ENCODE measurements around the gene SCG5.

Gene SCG5

DNA sequence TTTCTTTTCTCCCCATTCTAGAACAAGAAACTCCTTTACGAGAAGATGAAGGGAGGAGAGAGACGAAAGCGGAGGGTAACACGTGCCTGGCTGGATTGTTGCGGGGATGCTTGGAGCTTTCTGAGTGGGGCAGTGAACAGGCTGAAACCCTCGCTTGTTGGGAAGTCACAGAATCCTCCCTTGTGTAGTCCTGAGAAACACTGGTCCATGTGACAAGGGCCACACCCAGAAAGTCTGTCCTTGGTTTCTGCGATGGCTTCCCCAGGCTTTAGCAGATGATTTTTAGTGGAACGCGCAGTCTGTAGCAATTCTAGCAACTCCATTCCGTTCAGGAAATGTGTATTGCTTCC, 50.2 kb downstream of the SCG5 start:
- H3K27me3 ChIP-seq (ENCODE audit: control insufficient read depth, insufficient read depth, low read length, poor library complexity, severe bottlenecking) = no peaks in the 10 kb centered on the region
- no peaks in the 10 kb centered on the region for H3K36me3 ChIP-seq (ENCODE audit: control insufficient read depth, insufficient read depth, low read length)
- H3K9me3 ChIP-seq (ENCODE audit: control insufficient read depth, low read length) = no peaks in the 10 kb centered on the region
- 92 to 96% methylated on average over 10 of the region's 10 CpGs for WGBS, 2 experiments
- no peaks in the 10 kb centered on the region for H3K4me1 ChIP-seq (ENCODE audit: control insufficient read depth, insufficient read depth, low read length)
- no peak overlapping the region for H3K4me3 ChIP-seq (ENCODE audit: insufficient read depth, low read depth, low read length)
- H3K27ac ChIP-seq (ENCODE audit: insufficient read depth, low read depth, low read length, poor library complexity, severe bottlenecking) = no peak overlapping the region

DNA sequence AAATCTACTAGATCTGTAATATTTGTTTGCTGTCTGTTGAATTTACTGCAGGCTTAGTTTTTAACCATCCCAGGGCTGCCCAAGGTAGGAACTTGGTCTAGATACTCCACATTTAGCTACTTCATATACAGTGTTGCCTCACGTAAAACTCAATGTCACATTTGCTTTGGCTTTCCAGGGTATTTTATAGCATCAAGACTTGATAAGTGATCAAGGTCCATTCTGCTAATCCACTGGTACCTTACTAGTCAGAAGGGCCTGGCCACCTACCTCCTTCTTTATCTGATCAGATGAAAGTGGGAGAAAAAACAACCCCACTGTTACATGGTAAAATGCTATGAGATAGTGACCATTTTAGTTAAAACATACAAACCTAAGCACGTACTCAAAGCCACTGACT, 50.8 kb downstream of the SCG5 start:
- Histone ChIP-seq H3K36me3 (ENCODE audit: control insufficient read depth, insufficient read depth, low read length) (no peaks in the 10 kb centered on the region), H3K4me1 (ENCODE audit: control insufficient read depth, insufficient read depth, low read length) (no peaks in the 10 kb centered on the region), H3K4me3 (ENCODE audit: insufficient read depth, low read depth, low read length) (no peak overlapping the region), H3K9me3 (ENCODE audit: control insufficient read depth, low read length) (no peaks in the 10 kb centered on the region), H3K27ac (ENCODE audit: insufficient read depth, low read depth, low read length, poor library complexity, severe bottlenecking) (no peak overlapping the region), H3K27me3 (ENCODE audit: control insufficient read depth, insufficient read depth, low read length, poor library complexity, severe bottlenecking) (no peaks in the 10 kb centered on the region)
- 92 to 98% methylated on average over 2 of the region's 2 CpGs for WGBS, 2 experiments

DNA sequence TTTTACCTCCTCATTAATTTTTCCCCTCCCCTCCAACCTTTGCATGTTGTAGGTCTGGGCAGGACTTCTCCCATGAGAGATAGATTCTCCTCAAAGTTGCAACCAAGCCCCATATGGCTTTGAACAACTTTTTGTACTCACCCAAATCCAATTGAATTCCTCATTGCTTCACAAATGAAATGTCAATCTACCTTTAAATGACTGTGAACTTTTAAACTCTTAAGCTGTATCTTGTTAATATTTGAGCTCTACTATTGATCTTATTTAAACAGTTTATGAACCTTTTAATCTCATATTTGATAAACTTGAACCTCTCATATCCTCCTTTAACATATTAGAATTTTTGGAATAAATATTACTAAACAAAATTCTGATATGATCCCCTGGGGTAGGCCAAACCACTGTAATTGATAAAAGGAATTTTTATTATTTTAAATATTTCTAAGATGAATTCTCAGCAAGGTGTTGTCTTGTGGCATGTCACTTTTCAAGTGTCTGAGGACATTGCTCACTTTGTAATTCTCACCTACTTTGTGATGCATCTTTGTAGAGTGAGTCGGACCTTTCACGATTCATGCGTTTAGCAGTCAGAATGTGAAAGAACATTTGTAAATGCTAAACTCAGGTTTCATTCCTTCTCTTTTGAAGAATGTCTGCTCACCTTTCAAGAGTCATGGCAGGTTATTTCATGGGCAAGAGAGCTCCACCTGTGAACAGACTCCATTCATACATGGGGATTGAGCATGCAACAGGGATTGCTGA, 52.9 kb downstream of the SCG5 start:
- 98% methylated on average over 3 of the region's 3 CpGs for WGBS, 2 experiments
- Histone ChIP-seq H3K4me1 (ENCODE audit: control insufficient read depth, insufficient read depth, low read length) (no peaks in the 10 kb centered on the region), H3K36me3 (ENCODE audit: control insufficient read depth, insufficient read depth, low read length) (no peaks in the 10 kb centered on the region), H3K4me3 (ENCODE audit: insufficient read depth, low read depth, low read length) (no peak overlapping the region), H3K9me3 (ENCODE audit: control insufficient read depth, low read length) (no peaks in the 10 kb centered on the region), H3K27me3 (ENCODE audit: control insufficient read depth, insufficient read depth, low read length, poor library complexity, severe bottlenecking) (no peaks in the 10 kb centered on the region), H3K27ac (ENCODE audit: insufficient read depth, low read depth, low read length, poor library complexity, severe bottlenecking) (no peak overlapping the region)

GRCh38 chr15:32698773-32699390, 57.4 kb downstream of the SCG5 start:
- H3K27ac ChIP-seq (ENCODE audit: insufficient read depth, low read depth, low read length, poor library complexity, severe bottlenecking) = no peak overlapping the region
- H3K9me3 ChIP-seq (ENCODE audit: control insufficient read depth, low read length) = no peaks in the 10 kb centered on the region
- no peak overlapping the region for H3K4me3 ChIP-seq (ENCODE audit: insufficient read depth, low read depth, low read length)
- H3K36me3 ChIP-seq (ENCODE audit: control insufficient read depth, insufficient read depth, low read length) = no peaks in the 10 kb centered on the region
- no peaks in the 10 kb centered on the region for H3K4me1 ChIP-seq (ENCODE audit: control insufficient read depth, insufficient read depth, low read length)
- no peaks in the 10 kb centered on the region for H3K27me3 ChIP-seq (ENCODE audit: control insufficient read depth, insufficient read depth, low read length, poor library complexity, severe bottlenecking)
- WGBS, 2 experiments = 63 to 68% methylated on average over 5 of the region's 5 CpGs

DNA sequence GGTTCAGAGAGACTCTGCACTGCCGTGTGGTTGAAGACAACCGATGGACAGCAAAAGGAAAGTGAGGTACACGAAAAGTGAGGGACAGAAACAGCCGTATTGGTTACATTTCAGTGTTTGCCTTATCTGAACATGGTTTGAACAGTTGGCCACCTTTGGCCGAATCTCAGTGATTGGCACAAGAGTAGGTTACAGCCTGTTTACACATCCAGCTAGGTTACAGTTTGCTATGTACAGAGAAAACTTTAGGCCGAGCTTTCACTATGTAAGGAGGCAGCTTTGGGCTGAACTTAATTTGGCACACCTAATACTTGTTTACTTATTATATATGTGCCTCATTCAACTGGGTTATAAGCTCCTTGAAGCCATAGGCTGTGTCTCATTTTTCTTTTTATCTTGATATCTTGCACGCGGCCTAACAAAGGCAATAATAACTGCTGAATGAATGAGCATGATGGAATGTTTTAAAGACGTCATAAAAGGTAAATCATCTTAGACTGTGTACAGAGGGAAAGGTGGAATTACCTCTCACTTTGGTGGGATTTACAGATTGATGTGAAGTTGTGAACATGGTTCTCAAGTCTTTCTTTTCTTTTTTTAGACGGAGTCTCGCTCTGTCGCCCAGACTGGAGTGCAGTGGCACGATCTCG, 59.1 kb downstream of the SCG5 start:
- 84 to 89% methylated on average over 14 of the region's 14 CpGs for WGBS, 2 experiments
- no peaks in the 10 kb centered on the region for H3K9me3 ChIP-seq (ENCODE audit: control insufficient read depth, low read length)
- H3K27ac ChIP-seq (ENCODE audit: insufficient read depth, low read depth, low read length, poor library complexity, severe bottlenecking) = no peak overlapping the region
- H3K4me1 ChIP-seq (ENCODE audit: control insufficient read depth, insufficient read depth, low read length) = no peaks in the 10 kb centered on the region
- no peaks in the 10 kb centered on the region for H3K27me3 ChIP-seq (ENCODE audit: control insufficient read depth, insufficient read depth, low read length, poor library complexity, severe bottlenecking)
- H3K4me3 ChIP-seq (ENCODE audit: insufficient read depth, low read depth, low read length) = no peak overlapping the region
- no peaks in the 10 kb centered on the region for H3K36me3 ChIP-seq (ENCODE audit: control insufficient read depth, insufficient read depth, low read length)

DNA sequence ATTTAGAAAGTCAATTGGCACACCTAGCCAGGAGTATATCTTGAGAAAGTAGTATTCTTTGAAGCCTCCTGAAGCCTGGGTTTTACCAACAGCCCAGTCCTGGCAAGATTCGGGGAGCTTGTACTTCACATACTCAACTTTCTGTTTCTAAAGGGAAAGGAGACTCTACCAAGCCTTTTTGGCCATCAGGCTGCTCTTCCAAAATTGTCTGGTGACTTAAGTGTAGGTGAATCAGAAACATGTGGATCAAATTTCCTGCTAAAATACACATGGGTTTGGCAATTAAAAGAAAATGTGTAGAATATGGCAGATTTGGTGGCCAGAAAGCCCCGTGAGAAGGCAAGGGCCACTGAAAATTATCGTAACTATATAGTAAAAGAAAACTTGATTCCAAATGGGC, 60.4 kb downstream of the SCG5 start:
- WGBS, 2 experiments = 47 to 94% methylated on average over 2 of the region's 3 CpGs
- Histone ChIP-seq H3K36me3 (ENCODE audit: control insufficient read depth, insufficient read depth, low read length) (no peaks in the 10 kb centered on the region), H3K9me3 (ENCODE audit: control insufficient read depth, low read length) (no peaks in the 10 kb centered on the region), H3K4me3 (ENCODE audit: insufficient read depth, low read depth, low read length) (no peak overlapping the region), H3K27ac (ENCODE audit: insufficient read depth, low read depth, low read length, poor library complexity, severe bottlenecking) (no peak overlapping the region), H3K27me3 (ENCODE audit: control insufficient read depth, insufficient read depth, low read length, poor library complexity, severe bottlenecking) (no peaks in the 10 kb centered on the region), H3K4me1 (ENCODE audit: control insufficient read depth, insufficient read depth, low read length) (no peaks in the 10 kb centered on the region)

GRCh38 chr15:32704395-32704981, 63.0 kb downstream of the SCG5 start:
- WGBS, 2 experiments = 84 to 87% methylated on average over 8 of the region's 8 CpGs
- H3K36me3 ChIP-seq (ENCODE audit: control insufficient read depth, insufficient read depth, low read length) = no peaks in the 10 kb centered on the region
- no peaks in the 10 kb centered on the region for H3K4me1 ChIP-seq (ENCODE audit: control insufficient read depth, insufficient read depth, low read length)
- H3K4me3 ChIP-seq (ENCODE audit: insufficient read depth, low read depth, low read length) = no peak overlapping the region
- H3K9me3 ChIP-seq (ENCODE audit: control insufficient read depth, low read length) = no peaks in the 10 kb centered on the region
- no peak overlapping the region for H3K27ac ChIP-seq (ENCODE audit: insufficient read depth, low read depth, low read length, poor library complexity, severe bottlenecking)
- H3K27me3 ChIP-seq (ENCODE audit: control insufficient read depth, insufficient read depth, low read length, poor library complexity, severe bottlenecking) = no peaks in the 10 kb centered on the region

DNA sequence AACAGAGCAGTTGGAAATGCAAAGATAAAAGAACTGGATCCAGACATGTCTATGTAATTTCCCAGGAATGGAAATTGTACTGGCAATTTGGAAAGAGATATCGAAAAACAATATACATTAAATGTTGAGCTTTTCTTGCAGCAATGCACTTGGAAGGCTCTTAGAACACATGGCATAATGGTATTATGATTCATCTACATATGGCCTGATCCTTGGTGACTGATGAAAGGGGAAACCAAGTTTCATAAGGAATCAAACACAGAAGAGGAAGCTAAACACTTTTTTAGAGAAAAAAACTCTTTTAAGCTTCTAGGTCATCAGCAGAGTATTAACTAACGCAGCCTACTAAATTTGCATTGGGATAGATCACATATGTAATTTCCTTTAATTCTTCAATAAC, 63.9 kb downstream of the SCG5 start:
- Histone ChIP-seq H3K4me3 (ENCODE audit: insufficient read depth, low read depth, low read length) (no peak overlapping the region), H3K27ac (ENCODE audit: insufficient read depth, low read depth, low read length, poor library complexity, severe bottlenecking) (no peak overlapping the region), H3K36me3 (ENCODE audit: control insufficient read depth, insufficient read depth, low read length) (no peaks in the 10 kb centered on the region), H3K27me3 (ENCODE audit: control insufficient read depth, insufficient read depth, low read length, poor library complexity, severe bottlenecking) (no peaks in the 10 kb centered on the region), H3K4me1 (ENCODE audit: control insufficient read depth, insufficient read depth, low read length) (no peaks in the 10 kb centered on the region), H3K9me3 (ENCODE audit: control insufficient read depth, low read length) (no peaks in the 10 kb centered on the region)
- 95 to 96% methylated on average over 2 of the region's 2 CpGs for WGBS, 2 experiments

DNA sequence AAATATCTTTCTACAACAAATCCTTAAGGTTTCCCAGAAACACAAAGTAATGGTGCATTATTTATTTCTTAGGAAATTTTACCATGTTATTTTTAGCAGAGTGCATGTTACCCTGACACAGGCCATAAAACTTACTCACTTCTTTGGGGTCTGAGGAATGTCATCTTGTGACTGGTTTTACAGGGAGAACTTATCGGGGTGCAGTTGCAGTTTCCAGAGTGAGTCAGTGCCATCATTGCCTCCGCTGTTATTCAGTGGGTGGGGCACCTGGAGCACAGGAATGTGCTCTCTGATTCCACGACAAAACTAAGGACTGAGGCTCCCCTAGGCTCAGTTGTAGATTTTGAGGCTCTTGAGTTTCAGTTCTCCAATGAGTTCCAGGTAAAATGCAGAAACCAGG, 65.2 kb downstream of the SCG5 start:
- H3K4me3 ChIP-seq (ENCODE audit: insufficient read depth, low read depth, low read length) = no peak overlapping the region
- no peaks in the 10 kb centered on the region for H3K36me3 ChIP-seq (ENCODE audit: control insufficient read depth, insufficient read depth, low read length)
- H3K9me3 ChIP-seq (ENCODE audit: control insufficient read depth, low read length) = no peaks in the 10 kb centered on the region
- WGBS, 2 experiments = 86 to 88% methylated on average over 3 of the region's 3 CpGs
- no peaks in the 10 kb centered on the region for H3K27me3 ChIP-seq (ENCODE audit: control insufficient read depth, insufficient read depth, low read length, poor library complexity, severe bottlenecking)
- no peak overlapping the region for H3K27ac ChIP-seq (ENCODE audit: insufficient read depth, low read depth, low read length, poor library complexity, severe bottlenecking)
- no peaks in the 10 kb centered on the region for H3K4me1 ChIP-seq (ENCODE audit: control insufficient read depth, insufficient read depth, low read length)

DNA sequence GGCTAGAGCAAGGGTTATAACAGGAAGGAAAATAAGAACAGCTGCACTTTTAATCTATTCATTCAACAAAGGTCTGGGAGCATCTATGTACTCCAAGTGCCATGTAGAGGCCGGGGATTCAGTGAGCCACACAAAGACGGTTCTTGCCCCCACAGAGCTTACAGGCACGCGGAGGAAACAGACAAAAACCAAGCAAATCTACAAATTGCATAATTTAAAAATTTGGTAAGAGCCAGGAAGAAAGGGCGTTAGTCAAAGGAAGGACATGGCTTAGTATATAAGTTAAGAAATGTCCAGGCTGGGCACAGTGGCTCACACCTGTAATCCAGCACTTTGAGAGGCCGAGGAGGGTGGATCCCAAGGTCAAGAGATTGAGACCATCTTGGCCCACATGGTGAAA, 65.9 kb downstream of the SCG5 start:
- no peaks in the 10 kb centered on the region for H3K36me3 ChIP-seq (ENCODE audit: control insufficient read depth, insufficient read depth, low read length)
- H3K4me1 ChIP-seq (ENCODE audit: control insufficient read depth, insufficient read depth, low read length) = no peaks in the 10 kb centered on the region
- H3K27me3 ChIP-seq (ENCODE audit: control insufficient read depth, insufficient read depth, low read length, poor library complexity, severe bottlenecking) = no peaks in the 10 kb centered on the region
- no peak overlapping the region for H3K4me3 ChIP-seq (ENCODE audit: insufficient read depth, low read depth, low read length)
- no peaks in the 10 kb centered on the region for H3K9me3 ChIP-seq (ENCODE audit: control insufficient read depth, low read length)
- WGBS, 2 experiments = 75 to 82% methylated on average over 6 of the region's 6 CpGs
- H3K27ac ChIP-seq (ENCODE audit: insufficient read depth, low read depth, low read length, poor library complexity, severe bottlenecking) = no peak overlapping the region
